ENCODE data around the gene TMIGD1.

The TMIGD1 gene

GRCh38 chr17:30323895-30324319 lies 9.9 kb downstream of the TMIGD1 start:
- DNase-seq = no peak
- no peak overlapping the region for H3K9ac ChIP-seq (ENCODE audit: low read length)

GRCh38 chr17:30323262-30323894 lies 10.5 kb downstream of the TMIGD1 start:
- no peaks in the 10 kb centered on the region for H3F3A ChIP-seq (ENCODE audit: insufficient read depth, low read length)
- no peak overlapping the region for H3K4me2 ChIP-seq (ENCODE audit: low read depth, low read length)

More at GRCh38 chr17:30323895-30324319, 9.9 kb downstream of the TMIGD1 start:
- TF ChIP-seq EZH2 (optimal IDR thresholded peaks at IDR 0.05; ENCODE audit: low read depth, low read length) = no peak
- TF ChIP-seq EZH2phosphoT487 (IDR thresholded peaks at IDR 0.05; ENCODE audit: low read length) = no peak
- no peak for TF ChIP-seq CTCF (IDR thresholded peaks at IDR 0.05; ENCODE audit: low read length)
- H3F3A ChIP-seq (ENCODE audit: insufficient read depth, low read length) = no peaks in the 10 kb centered on the region
- no peaks in the 10 kb centered on the region for H3K4me1 ChIP-seq (ENCODE audit: low read length)
- H3K9me2 ChIP-seq (replicated peaks; ENCODE audit: insufficient read depth, low read length) = no peaks in the 10 kb centered on the region
- no peak overlapping the region for H3K4me2 ChIP-seq (ENCODE audit: low read depth, low read length)
- H3K4me3 ChIP-seq (ENCODE audit: low read length) = no peak overlapping the region
- no peak overlapping the region for H2AFZ ChIP-seq (ENCODE audit: low read length)
- H4K20me1 ChIP-seq (ENCODE audit: insufficient read depth, low read length) = no peaks in the 10 kb centered on the region
- H3K79me2 ChIP-seq (ENCODE audit: low read length) = no peaks in the 10 kb centered on the region
- H3K27ac ChIP-seq (ENCODE audit: low read length) = no peak overlapping the region
- H3K9me3 ChIP-seq (replicated peaks; ENCODE audit: insufficient read depth, low read length) = no peaks in the 10 kb centered on the region
- H3K36me3 ChIP-seq (replicated peaks; ENCODE audit: insufficient read depth, low read length) = no peaks in the 10 kb centered on the region
- no peaks in the 10 kb centered on the region for H3K27me3 ChIP-seq (replicated peaks; ENCODE audit: insufficient read depth, low read length)

GRCh38 chr17:30321314-30321713 lies 12.5 kb downstream of the TMIGD1 start:
- Histone ChIP-seq H3F3A (ENCODE audit: insufficient read depth, low read length) (no peaks in the 10 kb centered on the region), H3K36me3 (replicated peaks; ENCODE audit: insufficient read depth, low read length) (no peaks in the 10 kb centered on the region), H3K9me2 (replicated peaks; ENCODE audit: insufficient read depth, low read length) (no peaks in the 10 kb centered on the region), H2AFZ (ENCODE audit: low read length) (no peak overlapping the region), H3K9ac (ENCODE audit: low read length) (no peak overlapping the region), H3K4me2 (ENCODE audit: low read depth, low read length) (no peak overlapping the region), H4K20me1 (ENCODE audit: insufficient read depth, low read length) (no peaks in the 10 kb centered on the region), H3K27ac (ENCODE audit: low read length) (no peak overlapping the region), H3K4me3 (ENCODE audit: low read length) (no peak overlapping the region), H3K79me2 (ENCODE audit: low read length) (no peaks in the 10 kb centered on the region), H3K9me3 (replicated peaks; ENCODE audit: insufficient read depth, low read length) (no peaks in the 10 kb centered on the region), H3K27me3 (replicated peaks; ENCODE audit: insufficient read depth, low read length) (no peaks in the 10 kb centered on the region), H3K4me1 (ENCODE audit: low read length) (no peaks in the 10 kb centered on the region)
- no peak for DNase-seq
- TF ChIP-seq EZH2 (optimal IDR thresholded peaks at IDR 0.05; ENCODE audit: low read depth, low read length) (no peak), EZH2phosphoT487 (IDR thresholded peaks at IDR 0.05; ENCODE audit: low read length) (no peak), CTCF (IDR thresholded peaks at IDR 0.05; ENCODE audit: low read length) (no peak)

More at GRCh38 chr17:30323262-30323894, 10.5 kb downstream of the TMIGD1 start:
- no peaks in the 10 kb centered on the region for H4K20me1 ChIP-seq (ENCODE audit: insufficient read depth, low read length)
- no peak for DNase-seq
- no peaks in the 10 kb centered on the region for H3K9me3 ChIP-seq (replicated peaks; ENCODE audit: insufficient read depth, low read length)
- H2AFZ ChIP-seq (ENCODE audit: low read length) = no peak overlapping the region
- H3K27me3 ChIP-seq (replicated peaks; ENCODE audit: insufficient read depth, low read length) = no peaks in the 10 kb centered on the region
- no peak overlapping the region for H3K27ac ChIP-seq (ENCODE audit: low read length)
- no peak overlapping the region for H3K4me3 ChIP-seq (ENCODE audit: low read length)
- no peaks in the 10 kb centered on the region for H3K9me2 ChIP-seq (replicated peaks; ENCODE audit: insufficient read depth, low read length)
- no peak for TF ChIP-seq EZH2 (optimal IDR thresholded peaks at IDR 0.05; ENCODE audit: low read depth, low read length)
- no peak for TF ChIP-seq EZH2phosphoT487 (IDR thresholded peaks at IDR 0.05; ENCODE audit: low read length)
- no peak for TF ChIP-seq CTCF (IDR thresholded peaks at IDR 0.05; ENCODE audit: low read length)
- H3K9ac ChIP-seq (ENCODE audit: low read length) = no peak overlapping the region
- H3K4me1 ChIP-seq (ENCODE audit: low read length) = no peaks in the 10 kb centered on the region
- no peaks in the 10 kb centered on the region for H3K79me2 ChIP-seq (ENCODE audit: low read length)
- H3K36me3 ChIP-seq (replicated peaks; ENCODE audit: insufficient read depth, low read length) = no peaks in the 10 kb centered on the region
